GM13977 (cell line): ENCODE results near the gene CCDC90B.
"Not testable (repeated sequence)": the region's sequence is repeated elsewhere in the genome, so short reads cannot be mapped to it uniquely, and the experiment has no call there.

Source experiments
- DNase-seq: peaks from one replicate; pipeline ENCODE4 v3.0.0; 2012; ENCODE audit warnings: low spot score
- in situ Hi-C: fragments of 300-500 bp; cut with MboI; formaldehyde crosslinking; loops from one replicate; pipeline ENCODE4 v1.12.0; 2022; ENCODE audit warnings: low sequenced_read_pairs, low pct_unique_long_range_greater_than_20kb, mixed read lengths, inconsistent platforms; ENCODE audit not compliant: unreplicated experiment
- TF ChIP-seq, protein P1 (sequence below): IDR thresholded peaks from 2 replicates; pipeline ENCODE4 v1.5.1; 2012; ENCODE audit warnings: mild to moderate bottlenecking, control low read depth; ENCODE audit not compliant: insufficient read depth; ENCODE audit errors: extremely low read depth, missing control alignments

The CCDC90B gene

GRCh38 chr11:83275888-83276641 lies 10.1 kb downstream of the CCDC90B start:
- in situ Hi-C loops: loop anchor here (25.0 kb wide), 1 partner anchor 436 kb away; no protein-coding TSS in a partner anchor
- TF ChIP-seq, protein P1, sequence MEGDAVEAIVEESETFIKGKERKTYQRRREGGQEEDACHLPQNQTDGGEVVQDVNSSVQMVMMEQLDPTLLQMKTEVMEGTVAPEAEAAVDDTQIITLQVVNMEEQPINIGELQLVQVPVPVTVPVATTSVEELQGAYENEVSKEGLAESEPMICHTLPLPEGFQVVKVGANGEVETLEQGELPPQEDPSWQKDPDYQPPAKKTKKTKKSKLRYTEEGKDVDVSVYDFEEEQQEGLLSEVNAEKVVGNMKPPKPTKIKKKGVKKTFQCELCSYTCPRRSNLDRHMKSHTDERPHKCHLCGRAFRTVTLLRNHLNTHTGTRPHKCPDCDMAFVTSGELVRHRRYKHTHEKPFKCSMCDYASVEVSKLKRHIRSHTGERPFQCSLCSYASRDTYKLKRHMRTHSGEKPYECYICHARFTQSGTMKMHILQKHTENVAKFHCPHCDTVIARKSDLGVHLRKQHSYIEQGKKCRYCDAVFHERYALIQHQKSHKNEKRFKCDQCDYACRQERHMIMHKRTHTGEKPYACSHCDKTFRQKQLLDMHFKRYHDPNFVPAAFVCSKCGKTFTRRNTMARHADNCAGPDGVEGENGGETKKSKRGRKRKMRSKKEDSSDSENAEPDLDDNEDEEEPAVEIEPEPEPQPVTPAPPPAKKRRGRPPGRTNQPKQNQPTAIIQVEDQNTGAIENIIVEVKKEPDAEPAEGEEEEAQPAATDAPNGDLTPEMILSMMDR: no peak
- DNase-seq: no peak

DNA sequence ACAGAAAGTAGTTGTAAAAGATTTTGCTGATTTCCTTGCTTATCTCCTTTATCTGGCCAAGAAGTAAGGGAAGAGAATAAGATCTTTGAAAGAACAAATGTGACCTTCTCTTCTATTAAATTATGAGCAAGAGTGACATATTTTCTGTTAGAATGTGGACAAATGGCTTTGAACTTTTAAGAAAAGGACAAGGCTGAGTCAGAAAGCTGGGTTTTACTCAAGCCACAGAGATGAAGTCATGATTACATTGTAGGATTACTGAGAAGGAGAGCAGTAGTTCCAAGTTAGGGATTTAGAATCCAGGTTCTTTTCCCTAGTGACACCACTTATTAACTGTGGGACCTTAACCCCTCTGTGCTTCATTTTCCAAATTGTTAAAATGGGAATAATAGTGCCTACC lies 13.5 kb downstream of the CCDC90B start:
- TF ChIP-seq, protein P1: no peak
- in situ Hi-C loops: no loop called here
- DNase-seq: no peak

DNA sequence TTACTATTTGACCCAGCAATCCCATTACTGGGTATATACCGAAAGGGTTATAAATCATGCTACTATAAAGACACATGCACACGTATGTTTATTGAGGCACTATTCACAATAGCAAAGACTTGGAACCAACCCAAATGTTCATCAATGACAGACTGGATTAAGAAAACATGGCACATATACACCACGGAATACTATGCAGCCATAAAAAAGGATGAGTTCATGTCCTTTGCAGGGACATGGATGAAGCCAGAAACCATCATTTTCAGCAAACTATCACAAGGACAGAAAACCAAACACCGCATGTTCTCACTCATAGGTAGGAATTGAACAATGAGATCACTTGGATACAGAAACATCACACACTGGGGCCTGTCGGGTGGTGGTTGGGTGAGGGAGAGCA lies 14.4 kb downstream of the CCDC90B start:
- DNase-seq, in situ Hi-C loops: not testable (repeated sequence)

DNA sequence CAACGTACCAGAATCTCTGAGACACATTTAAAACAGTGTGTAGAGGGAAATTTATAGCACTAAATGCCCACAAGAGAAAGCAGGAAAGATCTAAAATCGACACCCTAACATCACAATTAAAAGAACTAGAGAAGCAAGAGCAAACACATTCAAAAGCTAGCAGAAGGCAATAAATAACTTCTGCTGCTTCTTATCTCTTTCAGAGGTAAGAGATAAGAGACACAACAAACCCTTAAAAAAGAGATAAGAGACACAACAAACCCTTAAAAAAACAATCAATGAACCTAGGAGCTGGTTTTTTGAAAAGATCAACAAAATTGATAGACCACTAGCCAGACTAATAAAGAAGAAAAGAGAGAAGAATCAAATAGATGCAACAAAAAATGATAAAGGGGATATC lies 17.1 kb downstream of the CCDC90B start:
- in situ Hi-C loops, DNase-seq: not testable (repeated sequence)

- in situ Hi-C loops: no loop called here
- TF ChIP-seq, protein P1: no peak
- no peak for DNase-seq
These were observed 20.8 kb downstream of the CCDC90B start for GRCh38 chr11:83265331-83265730.

- DNase-seq: no peak
- TF ChIP-seq, protein P1: no peak
- in situ Hi-C loops: no loop called here
These were observed 26.6 kb downstream of the CCDC90B start for GRCh38 chr11:83259559-83259958.

DNA sequence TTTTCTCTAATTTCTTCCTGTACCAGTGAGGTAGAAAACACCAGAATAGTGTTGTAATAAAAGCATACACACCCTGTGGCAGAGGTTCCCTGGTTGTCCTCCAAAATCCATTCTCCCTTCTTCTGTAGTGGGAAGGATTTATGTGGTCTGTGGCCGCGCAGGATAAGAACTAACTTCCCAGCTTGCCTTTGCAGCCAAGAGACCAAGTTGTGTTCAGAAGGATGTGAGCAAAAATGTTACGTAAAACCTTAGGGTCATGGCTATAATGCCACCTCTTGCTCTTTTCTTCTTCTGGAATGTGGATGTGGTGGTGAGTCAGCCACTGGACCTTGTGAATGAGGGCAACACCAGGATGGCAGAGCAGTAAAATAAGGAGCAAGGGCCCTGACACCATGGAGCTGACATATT lies 28.4 kb downstream of the CCDC90B start:
- TF ChIP-seq, protein P1: no peak
- in situ Hi-C loops: no loop called here
- DNase-seq: no peak
